ENCODE data around the gene CERS5.
A peak's percentile ranks its signal among the peaks of the same experiment; 100 is the strongest.
"Not testable (repeated sequence)": the region's sequence is repeated elsewhere in the genome, so short reads cannot be mapped to it uniquely, and the experiment has no call there.

Gene CERS5

GRCh38 chr12:50149311-50149710 is 17.9 kb downstream of the CERS5 start:
- Histone ChIP-seq H3K27me3 (ENCODE audit: insufficient read depth, low read length) (no peaks in the 10 kb centered on the region), H3K9me3 (ENCODE audit: low read length) (no peaks in the 10 kb centered on the region), H3K79me2 (ENCODE audit: insufficient read depth, low read length) (peaks cover 1% of the 10 kb centered on the region; the same call in 1 of the 2 replicates), H3K36me3 (ENCODE audit: insufficient read depth, low read length) (no peaks in the 10 kb centered on the region), H3K4me3 (ENCODE audit: low read depth, low read length, poor library complexity, severe bottlenecking) (no peak overlapping the region), H2AFZ (ENCODE audit: low read length) (no peak overlapping the region), H4K20me1 (ENCODE audit: insufficient read depth, low read length) (no peaks in the 10 kb centered on the region), H3F3A (ENCODE audit: insufficient read depth, low read length) (no peaks in the 10 kb centered on the region), H3K4me1 (ENCODE audit: insufficient read depth, low read length, severe bottlenecking) (peaks cover 5% of the 10 kb centered on the region), H3K27ac (ENCODE audit: low read depth, low read length, poor library complexity, severe bottlenecking) (no peak overlapping the region), H3K9ac (ENCODE audit: low read length) (no peak overlapping the region), H3K4me2 (ENCODE audit: low read length) (no peak overlapping the region), H3K9me2 (ENCODE audit: low read depth, low read length) (no peaks in the 10 kb centered on the region)
- TF ChIP-seq CTCF (IDR thresholded peaks at IDR 0.05; ENCODE audit: low read length) (no peak), EZH2 (IDR thresholded peaks at IDR 0.05; ENCODE audit: borderline replicate concordance, low read length) (no peak)

GRCh38 chr12:50148011-50148410 is 19.2 kb downstream of the CERS5 start:
- not testable (repeated sequence) for H3K4me1 ChIP-seq (ENCODE audit: insufficient read depth, low read length, severe bottlenecking); H3K9ac ChIP-seq (ENCODE audit: low read length); H3K27ac ChIP-seq (ENCODE audit: low read depth, low read length, poor library complexity, severe bottlenecking); H3K4me2 ChIP-seq (ENCODE audit: low read length); H3K9me2 ChIP-seq (ENCODE audit: low read depth, low read length); H3K27me3 ChIP-seq (ENCODE audit: insufficient read depth, low read length); H3K79me2 ChIP-seq (ENCODE audit: insufficient read depth, low read length); H3K9me3 ChIP-seq (ENCODE audit: low read length); H4K20me1 ChIP-seq (ENCODE audit: insufficient read depth, low read length); H3K36me3 ChIP-seq (ENCODE audit: insufficient read depth, low read length); H3F3A ChIP-seq (ENCODE audit: insufficient read depth, low read length); H3K4me3 ChIP-seq (ENCODE audit: low read depth, low read length, poor library complexity, severe bottlenecking); H2AFZ ChIP-seq (ENCODE audit: low read length)

DNA sequence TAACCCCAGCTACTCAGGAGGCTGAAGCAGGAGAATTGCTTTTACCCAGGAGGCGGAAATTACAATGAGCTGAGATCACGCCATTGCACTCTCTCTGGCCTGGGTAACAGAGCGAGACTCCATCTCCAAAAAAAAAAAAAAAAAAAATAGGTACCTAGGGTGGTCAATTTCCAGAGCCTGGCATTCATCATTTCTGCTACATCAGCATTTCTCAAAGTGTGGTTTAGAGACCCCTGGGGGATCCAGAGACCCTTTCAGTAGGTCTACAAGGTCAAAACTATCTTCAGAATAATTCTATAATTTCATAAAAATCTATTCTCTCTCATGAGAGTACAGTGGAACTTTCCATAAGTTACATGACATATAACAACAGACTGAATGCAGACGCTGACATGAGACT is 19.9 kb downstream of the CERS5 start:
- Histone ChIP-seq H3K9me2 (ENCODE audit: low read depth, low read length) (no peaks in the 10 kb centered on the region), H3K36me3 (ENCODE audit: insufficient read depth, low read length) (peaks cover 14% of the 10 kb centered on the region; the same call in 1 of the 2 replicates), H4K20me1 (ENCODE audit: insufficient read depth, low read length) (no peaks in the 10 kb centered on the region), H3K9ac (ENCODE audit: low read length) (no peak overlapping the region), H2AFZ (ENCODE audit: low read length) (no peak overlapping the region), H3K4me3 (ENCODE audit: low read depth, low read length, poor library complexity, severe bottlenecking) (no peak overlapping the region), H3K27me3 (ENCODE audit: insufficient read depth, low read length) (no peaks in the 10 kb centered on the region), H3K79me2 (ENCODE audit: insufficient read depth, low read length) (no peaks in the 10 kb centered on the region; the same call in 1 of the 2 replicates), H3F3A (ENCODE audit: insufficient read depth, low read length) (no peaks in the 10 kb centered on the region), H3K4me1 (ENCODE audit: insufficient read depth, low read length, severe bottlenecking) (peaks cover 5% of the 10 kb centered on the region), H3K4me2 (ENCODE audit: low read length) (no peak overlapping the region), H3K27ac (ENCODE audit: low read depth, low read length, poor library complexity, severe bottlenecking) (peak overlapping the region; percentile 49), H3K9me3 (ENCODE audit: low read length) (no peaks in the 10 kb centered on the region)
- TF ChIP-seq CTCF (IDR thresholded peaks at IDR 0.05; ENCODE audit: low read length) (no peak), EZH2 (IDR thresholded peaks at IDR 0.05; ENCODE audit: borderline replicate concordance, low read length) (no peak)

DNA sequence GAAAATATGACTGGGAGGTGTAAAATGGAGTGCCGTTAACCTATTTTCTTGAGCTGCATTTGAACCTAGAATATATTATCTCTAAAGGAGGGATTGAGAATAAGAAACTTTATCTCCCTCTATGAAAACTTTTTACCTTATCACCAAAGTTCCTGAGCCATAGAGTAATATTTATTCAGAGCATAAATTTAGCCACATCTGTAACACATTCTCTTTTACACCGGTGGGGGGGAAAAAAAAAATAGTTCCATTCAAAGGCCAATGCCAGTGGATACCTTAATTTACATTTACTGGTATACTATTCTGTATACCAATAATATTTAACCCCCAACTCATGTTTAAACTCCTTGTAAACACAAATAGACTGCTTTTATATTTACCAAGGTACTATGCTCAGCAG is 21.7 kb downstream of the CERS5 start:
- H3K27me3 ChIP-seq (ENCODE audit: insufficient read depth, low read length) = no peaks in the 10 kb centered on the region
- H3K27ac ChIP-seq (ENCODE audit: low read depth, low read length, poor library complexity, severe bottlenecking) = no peak overlapping the region
- no peaks in the 10 kb centered on the region for H3K9me3 ChIP-seq (ENCODE audit: low read length)
- no peaks in the 10 kb centered on the region; the same call in 1 of the 2 replicates for H3K79me2 ChIP-seq (ENCODE audit: insufficient read depth, low read length)
- H3K4me3 ChIP-seq (ENCODE audit: low read depth, low read length, poor library complexity, severe bottlenecking) = no peak overlapping the region
- H4K20me1 ChIP-seq (ENCODE audit: insufficient read depth, low read length) = no peaks in the 10 kb centered on the region
- TF ChIP-seq EZH2 (IDR thresholded peaks at IDR 0.05; ENCODE audit: borderline replicate concordance, low read length) (no peak), CTCF (IDR thresholded peaks at IDR 0.05; ENCODE audit: low read length) (no peak)
- H3K9me2 ChIP-seq (ENCODE audit: low read depth, low read length) = no peaks in the 10 kb centered on the region
- H3K4me2 ChIP-seq (ENCODE audit: low read length) = no peak overlapping the region
- no peaks in the 10 kb centered on the region for H3F3A ChIP-seq (ENCODE audit: insufficient read depth, low read length)
- no peak overlapping the region for H2AFZ ChIP-seq (ENCODE audit: low read length)
- peaks cover 30% of the 10 kb centered on the region for H3K36me3 ChIP-seq (ENCODE audit: insufficient read depth, low read length)
- H3K9ac ChIP-seq (ENCODE audit: low read length) = no peak overlapping the region
- H3K4me1 ChIP-seq (ENCODE audit: insufficient read depth, low read length, severe bottlenecking) = peaks cover 5% of the 10 kb centered on the region

All from OCI-LY1 (cell line).